OCI-LY7 (cell line): ENCODE measurements around the gene CCDC85A. TPM values are rescaled to one million over a fixed set of nuclear protein-coding genes. Genes with fewer than 3 reads are reported as not detected.

Experiments
- BruUV-seq: library from RNA; stranded (reverse); fragments of 400-500 nt; replicated peaks from 2 replicates; lab custom pipeline; 2021; lab: Mats Ljungman, UMichigan
- CTCF ChIA-PET: fragments of 300-600 bp; sonication (Branson Sonifier 250); formaldehyde crosslinking; loops from one replicate; lab custom pipeline; 2022; ENCODE audit warnings: antibody characterized with exemption; ENCODE audit not compliant: unreplicated experiment; lab: Charles Lee
- POLR2A ChIA-PET: fragments of 300-600 bp; sonication (Branson Sonifier 250); formaldehyde crosslinking; loops from one replicate; lab custom pipeline; 2022; ENCODE audit warnings: antibody characterized with exemption; lab: Charles Lee
- DNase-seq: peaks from one replicate; pipeline ENCODE4 v3.0.0-alpha.2; 2015; ENCODE audit warnings: low spot score
- H2AFZ ChIP-seq: fragments of 200-600 bp; sonication (generic), shearing (Covaris generic); 2 replicates; pipeline ENCODE4 v1.6.1; 2014; ENCODE audit warnings: mild to moderate bottlenecking, antibody characterized with exemption, low read length, moderate library complexity
- H3K27ac ChIP-seq: fragments of 200-600 bp; sonication (generic); 2 replicates; pipeline ENCODE4 v1.5.1; 2014; ENCODE audit warnings: mixed run types, low read depth, mild to moderate bottlenecking, moderate library complexity, low read length, inconsistent platforms; ENCODE audit not compliant: poor library complexity, severe bottlenecking
- H3K36me3 ChIP-seq: fragments of 200-600 bp; sonication (generic); 2 replicates; pipeline ENCODE4 v1.6.1; 2014; ENCODE audit warnings: mild to moderate bottlenecking, antibody characterized with exemption, low read length, moderate library complexity, mixed read lengths; ENCODE audit not compliant: insufficient read depth
- H3K4me1 ChIP-seq: fragments of 200-600 bp; sonication (generic); 2 replicates; pipeline ENCODE4 v1.5.1; 2014; ENCODE audit warnings: mild to moderate bottlenecking, low read length; ENCODE audit not compliant: insufficient read depth, poor library complexity, severe bottlenecking
- H3K4me2 ChIP-seq: fragments of 200-600 bp; sonication (generic); 2 replicates; pipeline ENCODE4 v1.6.1; 2014; ENCODE audit warnings: mild to moderate bottlenecking, low read length
- H3K4me3 ChIP-seq: fragments of 200-600 bp; sonication (generic); 2 replicates; pipeline ENCODE4 v1.5.1; 2014; ENCODE audit warnings: mild to moderate bottlenecking, low read depth, low read length; ENCODE audit not compliant: poor library complexity, severe bottlenecking
- H3K79me2 ChIP-seq: fragments of 200-600 bp; sonication (generic); 2 replicates; pipeline ENCODE4 v1.6.1; 2016; ENCODE audit warnings: low read depth, mild to moderate bottlenecking, low read length, moderate library complexity, mixed read lengths; ENCODE audit not compliant: insufficient read depth
- H3K9me2 ChIP-seq: fragments of 200-600 bp; sonication (generic); 2 replicates; pipeline ENCODE4 v1.6.1; 2016; ENCODE audit warnings: mild to moderate bottlenecking, low read length, mixed read lengths; ENCODE audit not compliant: insufficient read depth
- H3K9me3 ChIP-seq: fragments of 200-600 bp; sonication (generic); 2 replicates; pipeline ENCODE4 v1.6.1; 2014; ENCODE audit warnings: mild to moderate bottlenecking, mixed run types, low read length, mixed read lengths
- H4K20me1 ChIP-seq: fragments of 200-600 bp; sonication (generic); 2 replicates; pipeline ENCODE4 v1.6.1; 2014; ENCODE audit warnings: mild to moderate bottlenecking, antibody characterized with exemption, low read length, moderate library complexity, mixed read lengths; ENCODE audit not compliant: insufficient read depth
- CTCF ChIP-seq: fragments of 200-600 bp; sonication (generic); conservative IDR thresholded peaks from 2 replicates; pipeline ENCODE4 v1.5.1; 2014; ENCODE audit warnings: mild to moderate bottlenecking, antibody characterized with exemption, low read length, moderate library complexity, mixed read lengths
- EZH2phosphoT487 ChIP-seq: fragments of 200-600 bp; sonication (generic); IDR thresholded peaks from 2 replicates; pipeline ENCODE4 v1.6.1; 2018; ENCODE audit warnings: low read depth, borderline replicate concordance, mild to moderate bottlenecking, mixed run types, antibody characterized with exemption, low read length, moderate library complexity, mixed read lengths
- intact Hi-C: fragments of 100-400 bp; cut with micrococcal nuclease; formaldehyde crosslinking; loops from one replicate; pipeline ENCODE4 v1.10.0; 2022; ENCODE audit not compliant: unreplicated experiment
- total RNA-seq, 2 experiments: library from RNA; depleted of rRNA in 1 of 2; stranded (reverse); fragments of >200 nt in 1 of 2; shearing (Covaris generic) in 1 of 2; gene quantifications; 2 replicates each; pipeline ENCODE4 v1.2.3, GENCODE V29; 2014 to 2022

Gene CCDC85A
- total RNA-seq, 2 experiments from 2014 or later, result not detected

DNA sequence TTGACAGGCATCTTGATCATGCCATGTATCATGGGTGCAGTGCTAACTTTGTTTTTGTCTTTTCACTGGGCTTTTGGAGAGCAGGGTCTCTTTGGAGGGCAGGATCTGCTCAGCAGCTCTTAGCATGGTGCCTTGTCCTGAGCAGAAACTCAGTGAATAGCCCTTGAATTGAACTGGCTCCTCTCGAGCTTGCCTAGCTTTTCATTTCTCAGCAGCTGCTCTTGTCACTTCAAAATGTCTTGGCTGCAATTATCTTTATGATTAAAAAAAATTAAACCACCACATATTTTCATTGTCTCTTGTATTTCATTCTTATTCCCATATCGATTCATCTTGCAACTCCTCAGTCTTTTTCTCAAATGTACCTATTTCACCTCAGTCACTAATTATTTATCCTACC, 50.5 kb downstream of the CCDC85A start:
- POLR2A ChIA-PET, result no interaction called here
- Histone ChIP-seq H3K4me3 (no peak overlapping the region), H3K27ac (no peak overlapping the region), H3K4me1 (no peaks in the 10 kb centered on the region), H3K9me3 (no peaks in the 10 kb centered on the region), H2AFZ (no peak overlapping the region), H3K36me3 (no peaks in the 10 kb centered on the region), H3K79me2 (no peaks in the 10 kb centered on the region), H3K9me2 (no peaks in the 10 kb centered on the region), H4K20me1 (no peaks in the 10 kb centered on the region), H3K4me2 (no peak overlapping the region)
- intact Hi-C loops, result no loop called here
- no peak for DNase-seq
- TF ChIP-seq EZH2phosphoT487, result no peak
- BruUV-seq, result no TSS peak
- CTCF ChIA-PET, result no interaction called here

DNA sequence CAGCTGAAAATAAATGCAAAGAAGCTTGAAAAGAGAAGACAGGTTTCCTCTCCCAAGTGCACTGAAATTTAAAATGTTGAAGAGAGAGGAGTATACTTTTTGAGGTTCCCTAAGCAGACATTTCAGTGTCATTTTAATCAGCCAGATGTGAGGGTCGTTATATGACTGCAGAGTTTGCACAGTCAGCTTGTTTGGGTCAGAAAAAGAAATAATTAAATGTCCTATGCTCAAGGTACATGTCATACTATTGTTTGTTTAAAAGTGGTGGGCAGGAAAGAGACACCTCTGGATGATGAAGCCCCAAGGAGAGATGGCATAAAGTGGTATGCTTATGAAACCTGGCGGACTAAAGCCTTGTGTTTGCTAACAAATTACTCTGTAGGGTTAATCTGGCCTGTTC, 55.2 kb downstream of the CCDC85A start:
- Histone ChIP-seq H3K27ac (no peak overlapping the region), H3K36me3 (no peaks in the 10 kb centered on the region), H3K4me2 (no peak overlapping the region), H4K20me1 (no peaks in the 10 kb centered on the region), H3K79me2 (no peaks in the 10 kb centered on the region), H3K9me2 (no peaks in the 10 kb centered on the region), H2AFZ (no peak overlapping the region), H3K4me1 (no peaks in the 10 kb centered on the region), H3K9me3 (no peaks in the 10 kb centered on the region), H3K4me3 (no peak overlapping the region)
- ChIA-PET CTCF (no interaction called here), POLR2A (no interaction called here)
- no peak for DNase-seq
- intact Hi-C loops, result no loop called here
- BruUV-seq, result no TSS peak
- no peak for TF ChIP-seq CTCF

DNA sequence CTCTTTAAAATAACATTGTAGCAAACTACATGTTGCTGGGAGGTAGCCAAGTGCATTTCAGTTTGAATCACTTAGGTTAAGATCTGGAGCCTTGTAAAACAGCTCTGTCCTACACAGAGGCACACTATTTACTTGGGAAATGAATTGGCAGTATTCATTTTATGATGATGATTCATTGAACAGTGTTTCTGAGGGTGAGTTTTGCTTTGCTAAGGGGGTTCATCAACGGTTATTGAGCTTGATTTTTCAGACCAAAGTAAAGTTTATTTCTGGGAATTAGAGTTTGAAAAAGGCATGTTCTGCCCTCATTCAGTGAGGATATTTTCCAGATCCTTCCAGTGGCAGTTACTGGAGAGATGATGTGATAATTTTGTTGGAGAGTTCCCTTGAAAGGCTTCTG, 55.6 kb downstream of the CCDC85A start:
- no peak overlapping the region for H3K4me3 ChIP-seq
- H3K36me3 ChIP-seq, result no peaks in the 10 kb centered on the region
- POLR2A ChIA-PET, result no interaction called here
- H2AFZ ChIP-seq, result no peak overlapping the region
- no peak for TF ChIP-seq EZH2phosphoT487
- TF ChIP-seq CTCF, result no peak
- no TSS peak for BruUV-seq
- CTCF ChIA-PET, result no interaction called here
- intact Hi-C loops, result no loop called here
- H4K20me1 ChIP-seq, result no peaks in the 10 kb centered on the region
- no peak overlapping the region for H3K27ac ChIP-seq
- H3K9me3 ChIP-seq, result no peaks in the 10 kb centered on the region
- no peak for DNase-seq
- H3K4me2 ChIP-seq, result no peak overlapping the region
- no peaks in the 10 kb centered on the region for H3K79me2 ChIP-seq
- no peaks in the 10 kb centered on the region for H3K4me1 ChIP-seq
- no peaks in the 10 kb centered on the region for H3K9me2 ChIP-seq
